SK-N-SH (cell line): ENCODE data around the gene AKAP9. TPM values are rescaled to one million over a fixed set of nuclear protein-coding genes. Genes with fewer than 3 reads are reported as not detected.
"Not testable (repeated sequence)": the region's sequence is repeated elsewhere in the genome, so short reads cannot be mapped to it uniquely, and the experiment has no call there.

Source experiments
- CTCF ChIA-PET: fragments of 300-600, 350-600 bp; formaldehyde crosslinking; extraction: SDS; loops from one replicate; lab custom pipeline; 2021; lab: Yijun Ruan, JAX
- POLR2A ChIA-PET: fragments of 350-600 bp; sonication (Branson Sonifier 250); formaldehyde crosslinking; extraction: SDS; loops from one replicate; lab custom pipeline; 2020; ENCODE audit warnings: antibody characterized with exemption, inconsistent platforms; lab: Yijun Ruan, JAX
- DNase-seq: peaks from one replicate; pipeline ENCODE4 v3.0.0; 2012
- H2AFZ ChIP-seq: fragments of 200-600 bp; sonication (generic); 2 replicates; pipeline ENCODE4 v1.8.1; 2016; ENCODE audit warnings: antibody characterized with exemption, mild to moderate bottlenecking, low read depth
- H3F3A ChIP-seq: fragments of 200-600 bp; sonication (generic); replicated peaks from 2 replicates; pipeline ENCODE3; 2016; ENCODE audit warnings: antibody characterized with exemption, mild to moderate bottlenecking; ENCODE audit not compliant: insufficient read depth
- H3K27ac ChIP-seq, 2 experiments: fragments of 200-500 bp in 1 of 2; fragments of 200-600 bp in 1 of 2; sonication (Bioruptor generic) in 1 of 2; sonication (generic), shearing (Covaris generic) in 1 of 2; 2 replicates each; pipeline versions ENCODE4 v1.5.1 to v1.6.1; 2014 to 2016; ENCODE audit warnings: low read depth in 2 of 2, inconsistent platforms in 1 of 2, low read length in 1 of 2, mild to moderate bottlenecking in 1 of 2, mixed read lengths in 1 of 2
- H3K27me3 ChIP-seq: fragments of 200-600 bp; sonication (generic), shearing (Covaris generic); 2 replicates; pipeline ENCODE4 v1.6.1; 2016; ENCODE audit warnings: mixed run types; ENCODE audit not compliant: insufficient read depth
- H3K36me3 ChIP-seq, 2 experiments: fragments of 200-500 bp in 1 of 2; fragments of 200-600 bp in 1 of 2; sonication (Bioruptor generic) in 1 of 2; sonication (generic) in 1 of 2; replicated peaks in 1 of 2; 2 replicates each; pipeline versions ENCODE3 to v1.5.1; 2014 to 2016; ENCODE audit warnings: low read length in 1 of 2, mild to moderate bottlenecking in 1 of 2; ENCODE audit not compliant: insufficient read depth in 2 of 2, control insufficient read depth in 1 of 2
- H3K4me1 ChIP-seq, 2 experiments: fragments of 200-500 bp in 1 of 2; fragments of 200-600 bp in 1 of 2; sonication (Bioruptor generic) in 1 of 2; sonication (generic), shearing (Covaris generic) in 1 of 2; 2 replicates each; pipeline versions ENCODE4 v1.5.1 to v1.6.1; 2014 to 2016; ENCODE audit warnings: low read depth in 1 of 2, low read length in 1 of 2, mixed run types in 1 of 2; ENCODE audit not compliant: insufficient read depth in 2 of 2, control insufficient read depth in 1 of 2
- H3K4me2 ChIP-seq: fragments of 200-600 bp; sonication (generic), shearing (Covaris generic); 2 replicates; pipeline ENCODE4 v1.6.1; 2017; ENCODE audit warnings: mixed run types
- H3K4me3 ChIP-seq, 2 experiments: fragments of 200-500 bp in 1 of 2; fragments of 200-600 bp in 1 of 2; sonication (Bioruptor generic) in 1 of 2; sonication (generic), shearing (Covaris generic) in 1 of 2; 2 replicates each; pipeline versions ENCODE4 v1.5.1 to v1.8.1; 2014 to 2016; ENCODE audit warnings: low read depth in 2 of 2, inconsistent platforms in 1 of 2, low read length in 1 of 2, mild to moderate bottlenecking in 1 of 2, mixed read lengths in 1 of 2, moderate library complexity in 1 of 2
- H3K79me2 ChIP-seq: fragments of 200-600 bp; sonication (generic); 2 replicates; pipeline ENCODE4 v1.8.1; 2017; ENCODE audit warnings: mild to moderate bottlenecking; ENCODE audit not compliant: insufficient read depth
- H3K9ac ChIP-seq: fragments of 200-600 bp; sonication (generic); 2 replicates; pipeline ENCODE4 v1.6.1; 2017; ENCODE audit warnings: mixed run types
- H3K9me2 ChIP-seq: fragments of 200-600 bp; sonication (generic); 2 replicates; pipeline ENCODE4 v1.6.1; 2017; ENCODE audit warnings: mixed run types
- H3K9me3 ChIP-seq: fragments of 200-600 bp; sonication (generic); 2 replicates; pipeline ENCODE4 v1.6.1; 2017; ENCODE audit warnings: mixed run types, mild to moderate bottlenecking, moderate library complexity
- H4K20me1 ChIP-seq: fragments of 200-600 bp; sonication (generic); 2 replicates; pipeline ENCODE4 v1.6.1; 2017; ENCODE audit warnings: mild to moderate bottlenecking, mixed run types; ENCODE audit not compliant: insufficient read depth
- FOXM1 ChIP-seq: IDR thresholded peaks from 2 replicates; pipeline ENCODE4 v1.4.0; 2012; ENCODE audit warnings: low read depth, mild to moderate bottlenecking
- GATA2 ChIP-seq: sonication (generic); formaldehyde crosslinking; IDR thresholded peaks from 2 replicates; pipeline ENCODE4 v1.5.0; 2020; ENCODE audit warnings: mild to moderate bottlenecking, missing genetic modification reagents
- IRF3 ChIP-seq: fragments of 150-350 bp; IDR thresholded peaks from 2 replicates; pipeline ENCODE4 v1.6.1; 2016; ENCODE audit warnings: mild to moderate bottlenecking, low read depth, low read length
- MXI1 ChIP-seq: IDR thresholded peaks from 2 replicates; pipeline ENCODE4 v1.6.1; 2012; ENCODE audit warnings: mild to moderate bottlenecking, low read depth, low read length, improper control_type of control experiment
- REST ChIP-seq: IDR thresholded peaks from 2 replicates; pipeline ENCODE4 v1.6.1; 2012; ENCODE audit warnings: mild to moderate bottlenecking, low read depth, low read length, moderate library complexity
- USF1 ChIP-seq: IDR thresholded peaks from 2 replicates; pipeline ENCODE4 v1.4.0; 2012; ENCODE audit warnings: low read depth, borderline replicate concordance
- USF2 ChIP-seq: fragments of 150-350 bp; IDR thresholded peaks from 2 replicates; pipeline ENCODE4 v1.6.1; 2017; ENCODE audit warnings: antibody characterized with exemption, low read length, low read depth, borderline replicate concordance
- WGBS: methylation state at CpG from one replicate; pipeline ENCODE4 v1.1.6; 2017; ENCODE audit warnings: low lambda C conversion rate; 5-methylcytosine and 5-hydroxymethylcytosine counted together
- polyA plus RNA-seq, 3 experiments: library from polyadenylated mRNA; depleted of rRNA; stranded (reverse); fragments of >200 nt; gene quantifications; 2 replicates each; pipeline ENCODE4 v1.2.3, GENCODE V29; 2012

AKAP9 gene
- polyA plus RNA-seq, 1 of the 3 experiments (the other 2 are of a cell fraction) = 13.1 TPM

GRCh38 chr7:92027128-92027527 lies 86.5 kb downstream of the AKAP9 start:
- H3K9ac ChIP-seq, DNase-seq, H3K4me3 ChIP-seq, H2AFZ ChIP-seq, H3K27ac ChIP-seq, H3K27me3 ChIP-seq, POLR2A ChIA-PET, H3K79me2 ChIP-seq, H4K20me1 ChIP-seq, H3K9me3 ChIP-seq, CTCF ChIA-PET, H3K9me2 ChIP-seq, H3K4me2 ChIP-seq: not testable (repeated sequence)
- H3F3A ChIP-seq = peaks cover 22% of the 10 kb centered on the region
- peaks cover 60 to 67% of the 10 kb centered on the region in 2 experiments for H3K36me3 ChIP-seq
- peaks cover 0 to 12% of the 10 kb centered on the region in 2 experiments; a peak in 1 of 4 replicates for H3K4me1 ChIP-seq
- 96% methylated on average over 12 of the region's 29 CpGs for WGBS

- POLR2A ChIA-PET = no interaction called here
- Histone ChIP-seq H3K27ac (no peak overlapping the region), H3K79me2 (no peaks in the 10 kb centered on the region), H3K9me3 (no peaks in the 10 kb centered on the region), H4K20me1 (no peaks in the 10 kb centered on the region), H3K27me3 (no peaks in the 10 kb centered on the region), H3K4me3 (no peak overlapping the region), H3K4me1 (peaks cover 0 to 12% of the 10 kb centered on the region in 2 experiments; a peak in 1 of 4 replicates), H2AFZ (no peak overlapping the region), H3K36me3 (peaks cover 55 to 67% of the 10 kb centered on the region in 2 experiments), H3K9me2 (0 out of 2 replicates have a peak, but pooled peaks cover 2% of the 10 kb centered on the region), H3F3A (peaks cover 22% of the 10 kb centered on the region), H3K4me2 (no peak overlapping the region), H3K9ac (no peak overlapping the region)
- DNase-seq = no peak
- CTCF ChIA-PET = no interaction called here
- WGBS = 94% methylated on average over 2 of the region's 2 CpGs
- TF ChIP-seq MXI1 (no peak), IRF3 (no peak), USF1 (no peak), USF2 (no peak), GATA2 (CRISPR knock-in tag) (no peak), REST (no peak), FOXM1 (no peak)
These were observed 87.6 kb downstream of the AKAP9 start for GRCh38 chr7:92028226-92028625.
